HG02852 (cell line): ENCODE measurements around the gene PNLIPRP2.

Experiments used
- ATAC-seq: cut with Tn5 transposase; IDR thresholded peaks from one replicate; pipeline ENCODE4 v1.9.1; 2021; ENCODE audit warnings: mild to moderate bottlenecking, moderate library complexity; ENCODE audit not compliant: unreplicated experiment

The PNLIPRP2 gene

DNA sequence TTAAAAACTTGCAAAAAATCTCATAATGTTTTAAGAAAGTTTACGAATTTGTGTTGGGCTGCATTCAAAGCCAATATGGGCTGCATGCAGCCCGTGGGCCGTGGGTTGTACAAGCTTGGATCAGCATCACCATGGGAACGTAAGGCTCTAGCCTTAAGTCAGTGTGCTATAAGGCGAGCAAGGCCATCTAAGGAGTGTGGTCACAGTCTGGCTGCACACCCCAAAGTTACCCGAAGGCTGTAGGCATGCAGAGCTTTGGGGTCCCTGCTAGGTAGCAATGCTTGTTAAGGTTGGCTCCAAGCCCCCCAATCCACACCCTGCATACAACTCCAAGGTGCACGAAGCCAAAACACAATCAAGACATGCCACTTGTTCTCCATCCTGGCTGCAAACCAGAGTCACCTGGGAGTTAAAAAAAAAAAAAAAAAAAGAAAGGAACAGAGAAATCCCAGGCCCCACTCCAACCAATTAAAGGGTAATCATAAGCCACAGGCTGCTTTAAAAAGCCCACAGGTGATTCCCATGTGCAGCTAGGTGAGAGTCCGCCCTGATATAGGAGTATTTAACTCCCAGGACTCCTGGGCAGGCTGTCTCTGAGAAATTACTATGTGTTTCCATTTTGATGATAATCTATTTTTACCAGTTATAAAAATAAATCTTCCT is 8.5 kb upstream of the PNLIPRP2 start:
- no peak for ATAC-seq

DNA sequence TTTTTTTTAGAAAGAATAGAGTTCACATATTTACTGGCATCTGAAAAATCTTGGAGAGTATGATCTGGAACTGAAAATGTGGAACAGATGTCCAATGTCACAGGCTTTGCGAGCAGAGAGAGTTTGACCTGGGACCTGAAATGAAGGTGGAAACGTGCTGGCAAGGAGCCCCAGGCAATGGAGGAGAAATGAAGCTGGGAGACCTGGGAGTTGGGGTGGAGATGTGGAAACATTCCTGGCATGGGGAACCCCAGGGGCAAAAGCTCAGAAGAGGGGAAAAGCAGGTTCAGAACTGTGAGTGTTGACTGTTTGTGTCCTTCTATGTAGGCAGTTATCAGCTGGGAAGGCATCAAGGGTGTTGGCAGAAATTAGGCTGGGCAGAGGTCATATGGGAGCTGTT is 7.3 kb upstream of the PNLIPRP2 start:
- ATAC-seq = no peak

DNA sequence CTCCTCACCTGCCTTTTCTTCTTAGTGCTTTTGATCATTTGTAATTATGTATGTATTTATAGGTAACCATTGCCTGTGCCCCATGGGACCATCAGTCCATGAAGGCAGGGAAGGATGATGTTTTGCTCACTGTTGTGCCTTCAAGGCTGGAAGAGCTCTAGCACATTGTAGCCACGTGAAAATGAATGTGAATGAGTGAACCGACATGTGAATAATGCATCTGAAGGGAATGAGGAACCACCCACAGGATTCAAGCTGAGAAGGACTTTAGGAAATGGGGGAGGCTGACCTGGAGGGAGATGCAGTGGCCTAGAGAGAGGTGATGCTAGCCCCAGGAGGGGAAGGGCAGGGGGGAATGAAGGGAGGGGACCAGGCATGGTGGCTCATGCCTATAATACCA is 6.0 kb upstream of the PNLIPRP2 start:
- no peak for ATAC-seq

DNA sequence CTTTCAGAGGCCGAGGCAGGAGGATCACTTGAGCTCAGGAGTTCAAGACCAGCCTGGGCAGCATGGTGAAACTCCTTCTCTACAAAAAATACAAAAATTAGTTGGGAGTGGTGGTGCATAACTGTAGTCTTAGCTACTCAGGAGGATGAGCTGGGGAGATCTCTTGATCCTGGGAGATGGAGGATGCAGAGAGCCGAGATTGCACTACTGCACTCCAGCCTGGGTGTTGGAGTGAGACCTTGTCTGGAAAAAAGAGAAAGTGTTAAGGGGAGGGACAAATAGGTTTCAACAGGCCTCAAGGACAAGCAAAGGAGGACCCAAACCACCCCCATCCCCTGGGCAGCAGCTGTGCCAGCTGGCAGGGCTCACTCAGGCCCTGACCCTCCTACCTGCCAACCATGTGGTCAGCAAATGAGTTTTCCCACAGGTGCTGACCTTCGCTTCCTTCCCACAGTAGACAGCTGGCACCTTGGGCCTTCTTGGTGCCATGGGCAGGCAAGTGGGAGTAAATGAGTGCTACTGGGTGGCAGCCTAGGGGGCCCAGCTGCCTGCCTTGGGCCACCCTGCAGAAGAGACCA is 5.5 kb upstream of the PNLIPRP2 start:
- ATAC-seq = no peak

DNA sequence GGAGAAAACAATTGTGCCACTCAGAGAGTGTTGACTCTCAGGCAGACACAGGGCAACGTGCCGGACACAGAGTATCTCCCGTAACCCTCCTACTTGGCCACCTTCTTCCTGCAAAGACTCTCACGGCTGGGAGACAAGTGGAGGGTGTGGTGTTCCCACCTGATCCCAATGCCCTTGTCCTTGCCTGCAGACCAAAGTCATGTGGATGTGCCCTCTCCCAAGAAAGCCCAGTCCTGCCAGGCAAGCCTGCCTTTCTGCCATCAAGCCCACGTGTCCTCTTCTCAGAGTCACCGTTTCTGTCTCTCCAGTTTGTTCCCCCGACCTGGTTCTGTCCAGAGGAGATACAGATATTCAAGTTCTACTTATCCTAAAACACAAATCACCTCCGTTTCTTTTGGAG is 723 bp downstream of the PNLIPRP2 start:
- ATAC-seq = no peak

DNA sequence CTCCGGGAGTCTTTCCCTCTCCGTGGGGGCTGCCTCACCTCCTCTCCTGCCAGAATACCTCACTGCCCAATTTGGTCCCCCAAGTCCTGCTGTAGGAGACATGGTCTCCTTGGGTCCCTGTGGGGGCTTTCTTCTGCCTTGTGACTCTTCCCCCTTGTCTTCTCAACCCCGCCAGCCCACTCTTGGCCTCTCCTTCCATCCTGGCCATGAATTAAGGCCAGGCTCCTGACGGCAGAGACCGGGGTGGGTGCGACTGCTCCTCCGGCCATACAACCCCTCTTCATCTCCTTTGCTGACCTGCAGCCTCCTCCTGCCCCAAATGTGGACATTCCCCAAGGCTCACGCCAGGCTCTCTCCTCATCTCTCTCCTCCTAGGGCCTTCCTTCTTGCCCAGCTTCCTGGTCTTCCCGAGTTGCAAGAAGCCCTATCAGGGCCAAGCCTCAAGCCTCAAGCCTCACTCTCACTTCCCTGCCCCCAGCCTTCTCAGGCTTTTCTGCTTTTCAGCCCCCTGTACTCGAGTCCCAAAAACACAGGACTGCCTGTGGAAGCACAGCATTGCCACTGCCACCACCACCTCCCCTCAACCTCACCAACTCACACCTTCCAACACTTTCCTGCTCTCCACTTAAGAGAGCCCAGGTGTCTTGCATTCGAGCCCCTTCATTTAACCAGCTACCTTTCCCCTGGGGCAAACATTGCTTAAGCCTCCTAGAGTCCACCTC is 1.3 kb downstream of the PNLIPRP2 start:
- no peak for ATAC-seq

DNA sequence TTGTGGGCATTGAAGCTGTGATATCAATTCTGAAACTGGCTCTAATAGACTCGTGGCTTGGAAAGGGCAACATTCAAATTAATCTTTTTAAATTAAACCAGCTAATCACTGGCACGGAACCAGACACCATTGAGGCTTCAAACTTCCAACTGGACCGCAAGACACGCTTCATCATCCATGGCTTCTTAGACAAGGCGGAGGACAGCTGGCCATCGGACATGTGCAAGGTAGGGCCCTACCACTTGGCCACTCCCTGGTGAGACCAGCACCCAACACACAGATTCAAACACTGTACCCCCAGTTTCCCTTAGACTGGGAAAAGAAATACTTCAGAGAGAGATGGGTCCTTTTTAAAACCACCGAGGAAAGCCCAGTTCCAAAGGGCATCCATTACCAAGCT is 5.1 kb downstream of the PNLIPRP2 start:
- ATAC-seq = no peak

DNA sequence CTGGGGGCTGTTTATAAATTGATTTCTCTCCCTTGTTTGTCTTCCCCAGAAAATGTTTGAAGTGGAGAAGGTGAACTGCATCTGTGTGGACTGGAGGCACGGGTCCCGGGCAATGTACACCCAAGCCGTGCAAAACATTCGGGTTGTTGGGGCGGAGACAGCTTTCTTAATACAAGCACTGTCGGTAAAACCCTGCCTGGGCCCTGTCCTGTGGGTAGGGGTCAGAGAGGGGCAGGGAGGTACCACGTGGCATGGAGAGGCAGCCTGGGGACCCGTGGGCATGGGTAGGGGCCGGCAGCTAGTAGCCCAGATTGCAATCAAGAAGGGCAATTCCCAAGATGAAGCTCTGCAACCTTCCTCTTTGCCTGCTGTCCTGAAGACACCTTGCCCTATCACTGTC is 6.1 kb downstream of the PNLIPRP2 start:
- no peak for ATAC-seq

DNA sequence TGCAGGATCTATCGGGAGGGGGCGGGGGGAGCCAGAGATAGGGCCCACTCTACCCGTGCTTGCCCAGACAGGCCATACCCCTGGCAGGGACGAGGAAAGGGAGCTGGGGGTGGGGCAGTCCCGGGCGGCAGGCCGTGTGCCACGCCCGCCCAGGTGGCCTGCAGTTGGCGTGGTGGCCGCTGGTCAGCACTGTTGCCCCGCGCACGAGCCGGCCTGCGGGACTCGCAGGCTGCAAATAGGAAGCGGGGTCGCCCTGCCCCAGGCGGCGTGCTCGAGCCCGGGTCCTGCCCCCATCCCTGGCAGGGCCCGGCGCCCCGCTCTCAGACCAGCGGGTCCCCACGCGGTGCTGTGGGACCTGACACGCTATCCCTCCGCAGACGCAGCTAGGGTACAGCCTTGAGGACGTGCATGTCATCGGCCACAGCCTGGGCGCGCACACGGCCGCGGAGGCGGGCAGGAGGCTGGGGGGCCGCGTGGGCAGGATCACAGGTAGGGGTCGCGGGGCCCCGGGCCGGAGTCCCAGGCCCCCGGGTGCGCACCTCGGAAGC is 6.7 kb downstream of the PNLIPRP2 start:
- ATAC-seq = no peak

DNA sequence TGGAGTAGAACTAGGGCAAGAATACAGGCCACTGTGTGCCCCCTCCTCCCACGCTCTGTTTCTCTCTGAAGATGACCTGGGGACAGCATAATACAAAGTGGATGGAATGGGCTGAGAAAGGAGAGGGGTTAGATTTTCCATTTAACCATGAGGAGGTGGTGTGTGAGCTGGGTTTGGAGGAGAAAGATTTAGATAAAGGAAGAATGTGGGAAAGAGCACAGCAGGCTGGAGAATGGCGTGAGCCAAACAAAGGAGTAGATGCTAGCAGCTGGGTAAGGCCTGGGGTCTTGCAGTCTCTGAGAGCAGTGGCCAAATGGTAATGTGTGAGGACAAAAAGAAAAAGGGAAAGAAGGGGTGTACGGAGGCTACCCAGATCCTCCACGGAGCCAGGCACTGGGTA is 8.6 kb downstream of the PNLIPRP2 start:
- ATAC-seq = no peak

DNA sequence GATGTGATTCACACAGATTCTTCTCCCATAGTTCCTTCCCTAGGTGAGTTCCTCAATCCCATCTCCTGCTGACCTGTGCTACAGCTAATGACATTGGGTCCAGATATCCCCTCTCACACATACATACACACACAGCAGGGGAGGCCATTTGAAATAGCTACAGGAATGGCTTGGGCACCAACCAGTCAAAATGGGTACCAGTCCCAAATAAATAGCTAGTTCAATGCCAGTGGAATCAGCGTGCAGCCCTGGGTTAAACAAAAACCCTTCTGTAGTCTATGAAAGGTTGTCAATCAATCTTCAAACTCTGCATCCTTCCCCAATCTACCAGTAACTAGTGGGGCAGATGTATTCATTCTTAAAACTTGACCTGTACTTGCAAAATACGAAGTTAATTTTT is 9.3 kb downstream of the PNLIPRP2 start:
- no peak for ATAC-seq

DNA sequence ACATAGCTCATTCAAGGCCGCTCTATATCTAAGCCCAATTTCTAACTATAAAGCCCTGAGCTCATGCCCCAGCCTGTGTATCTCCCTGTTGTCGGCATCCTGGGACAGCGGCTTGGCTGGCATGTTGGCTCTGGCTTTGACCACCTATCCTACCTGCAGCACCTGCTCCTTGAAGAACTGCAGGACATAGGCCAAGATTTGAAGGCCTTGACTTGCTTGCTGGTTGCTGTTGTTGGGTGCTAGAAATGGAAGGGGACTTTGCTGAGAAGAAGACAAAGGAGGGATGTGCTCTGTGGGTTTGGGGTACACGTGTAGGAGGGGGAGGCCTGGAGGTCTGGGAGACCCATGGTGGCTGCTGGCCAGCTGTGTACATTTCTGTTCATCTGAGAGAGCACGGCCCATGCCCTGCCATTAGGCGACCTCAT is 11.1 kb downstream of the PNLIPRP2 start:
- no peak for ATAC-seq

DNA sequence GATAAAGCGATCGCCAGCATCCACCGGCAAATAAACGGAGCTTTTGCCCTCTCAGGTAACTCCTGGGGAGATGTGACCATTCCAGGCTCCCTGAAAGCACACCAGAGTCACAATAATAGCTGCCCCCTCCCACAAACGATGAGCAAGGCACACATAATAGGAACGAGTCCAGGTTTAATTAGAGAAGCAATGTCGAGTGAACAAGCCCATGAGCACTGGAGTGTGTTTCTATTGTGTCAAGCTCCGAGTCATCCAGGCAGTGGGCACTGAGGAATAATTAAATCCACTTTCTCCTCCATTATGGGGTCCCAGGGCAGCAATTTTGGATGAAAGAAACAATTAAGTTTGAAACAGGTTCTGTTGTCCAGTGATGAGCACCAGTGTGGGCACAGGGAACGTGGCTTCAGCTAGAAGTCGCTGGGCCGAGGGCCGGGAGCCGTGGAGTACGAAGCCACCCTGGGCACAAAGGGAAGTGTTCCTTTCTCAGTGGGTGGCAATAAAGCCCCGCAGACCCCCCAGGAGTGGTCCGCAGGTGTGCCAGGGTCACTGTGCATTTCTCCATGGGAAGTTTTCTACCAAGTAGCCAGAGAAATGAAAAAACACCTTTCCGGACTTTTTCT is 12.0 kb downstream of the PNLIPRP2 start:
- ATAC-seq = no peak

DNA sequence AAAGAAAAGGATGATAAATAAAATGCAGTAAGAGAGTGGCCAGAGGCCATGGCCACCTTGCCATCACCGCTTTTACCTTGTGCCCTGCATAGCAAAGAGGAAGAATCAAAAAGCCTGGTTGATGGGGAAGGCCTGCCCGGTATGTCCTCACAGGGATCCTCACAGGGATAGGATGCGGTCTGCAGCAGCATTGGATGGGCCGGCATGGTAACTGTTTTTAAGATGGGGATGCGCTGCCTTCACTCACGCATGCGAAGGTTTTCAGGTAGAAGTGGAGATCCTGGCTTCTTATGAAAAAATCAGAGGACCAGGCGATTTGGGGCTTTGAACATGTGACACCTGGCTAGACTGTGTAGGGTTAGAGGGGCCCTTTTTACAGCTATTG is 12.5 kb downstream of the PNLIPRP2 start:
- no peak for ATAC-seq

DNA sequence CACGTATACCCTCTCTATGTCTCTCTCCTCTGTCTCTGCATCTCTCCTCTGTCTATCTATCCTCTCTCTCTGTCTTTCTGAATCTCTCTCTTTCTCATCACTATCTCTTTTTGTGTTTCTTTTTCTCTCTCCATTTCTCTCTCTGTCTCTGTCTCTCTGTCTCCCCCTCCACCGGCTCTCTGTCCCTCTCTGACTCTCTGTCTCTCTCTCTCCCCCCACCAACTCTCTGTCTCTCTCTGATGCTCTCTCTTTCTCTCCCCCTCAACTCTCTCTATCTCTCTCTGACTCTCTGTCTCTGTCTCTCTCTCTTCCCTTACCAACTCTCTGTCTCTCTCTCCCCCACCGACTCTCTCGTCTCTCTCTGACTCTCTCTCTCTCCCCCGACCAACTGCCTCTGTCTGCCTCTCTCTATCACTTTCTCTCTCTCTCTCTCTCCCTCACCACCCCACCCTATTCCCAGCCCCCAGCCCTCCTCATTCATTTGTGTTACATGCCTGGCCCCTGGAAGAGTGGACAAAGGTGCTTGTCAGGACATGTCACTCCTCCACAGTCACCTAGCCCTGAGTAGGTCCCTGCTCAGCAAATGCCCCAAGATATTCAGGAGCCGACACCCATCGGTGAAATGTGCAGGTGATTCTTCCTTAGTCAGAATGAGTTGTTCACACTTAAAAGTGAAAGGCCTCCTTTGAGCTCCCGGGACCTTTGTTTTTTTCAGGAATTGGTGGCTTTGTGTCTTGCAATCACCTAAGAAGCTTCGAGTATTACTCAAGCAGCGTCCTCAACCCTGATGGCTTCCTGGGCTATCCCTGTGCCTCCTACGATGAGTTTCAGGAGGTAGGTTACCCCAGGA is 13.6 kb downstream of the PNLIPRP2 start:
- ATAC-seq = no peak

DNA sequence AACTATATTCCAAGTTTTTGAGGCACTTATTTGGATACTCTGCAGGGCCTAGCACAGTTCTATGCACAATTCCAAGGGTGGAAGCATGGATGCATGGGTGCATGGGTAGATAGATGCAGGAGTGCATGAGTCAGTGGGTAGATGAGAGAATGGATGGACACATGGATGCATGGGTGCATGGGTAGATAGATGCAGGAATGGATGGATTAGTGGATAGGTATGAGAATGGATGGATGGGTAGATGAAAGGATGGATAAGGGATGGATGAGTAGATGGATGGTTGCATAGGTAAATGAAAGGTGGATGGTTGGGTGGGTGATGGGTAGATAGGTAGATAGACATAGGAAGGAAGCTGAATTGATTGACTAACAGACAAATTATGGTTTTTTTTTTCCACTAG is 15.6 kb downstream of the PNLIPRP2 start:
- no peak for ATAC-seq

DNA sequence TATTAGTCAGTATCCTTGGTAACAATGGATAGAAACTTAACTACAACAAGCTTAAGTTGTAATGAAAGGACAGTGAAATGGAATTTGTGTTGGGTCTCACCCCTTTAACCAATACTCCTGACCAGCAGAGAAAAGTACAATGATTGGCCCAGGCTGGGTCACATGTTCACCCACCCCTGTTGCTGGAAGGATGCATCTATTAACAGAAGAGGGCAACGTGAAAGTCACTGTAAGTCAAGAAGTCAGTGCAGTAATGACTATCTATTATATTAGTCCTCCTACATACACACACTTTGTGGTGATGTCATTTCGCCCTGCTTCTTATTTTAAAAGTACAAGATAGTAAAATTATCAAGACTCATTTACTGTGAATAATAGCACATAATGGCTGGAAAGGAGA is 16.2 kb downstream of the PNLIPRP2 start:
- peak; percentile 79 for ATAC-seq

DNA sequence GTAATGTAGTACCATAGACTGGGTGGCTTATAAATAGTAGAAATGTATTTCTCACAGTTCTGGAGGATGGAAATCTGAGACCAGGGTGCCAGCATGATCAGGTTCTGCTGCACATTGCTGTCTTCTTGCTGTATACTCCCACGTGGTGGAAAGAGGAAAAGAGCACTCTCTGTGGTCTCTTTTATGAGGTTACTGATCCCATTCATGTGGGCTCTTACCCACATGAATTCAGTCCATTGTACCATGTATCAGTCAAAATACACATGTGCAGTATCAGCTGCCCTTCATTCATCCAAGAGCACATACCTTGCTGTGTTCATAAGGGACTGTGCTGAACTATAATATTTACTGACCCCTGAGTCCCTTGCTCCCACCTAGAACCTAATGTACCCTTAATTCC is 17.1 kb downstream of the PNLIPRP2 start:
- no peak for ATAC-seq

DNA sequence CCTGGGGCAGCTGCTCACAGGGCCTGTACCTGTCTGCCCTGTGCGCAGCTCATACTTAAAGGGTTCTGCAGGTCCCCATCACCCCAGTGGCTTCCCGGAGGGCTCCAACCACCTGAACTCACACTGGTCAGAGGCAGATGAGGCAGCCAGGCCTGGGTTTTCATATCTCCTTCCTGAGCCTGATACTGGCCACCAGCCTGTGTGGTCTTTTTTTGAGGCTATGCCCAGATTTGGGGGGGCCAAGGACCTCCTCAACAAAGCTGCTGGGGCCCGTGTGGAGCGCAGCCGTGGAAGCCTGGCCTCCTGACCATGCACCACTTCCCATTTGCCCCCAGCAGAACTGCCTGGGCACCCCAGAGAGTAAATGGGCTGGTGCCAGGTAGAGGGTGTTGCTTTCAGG is 25.7 kb downstream of the PNLIPRP2 start:
- ATAC-seq = no peak

DNA sequence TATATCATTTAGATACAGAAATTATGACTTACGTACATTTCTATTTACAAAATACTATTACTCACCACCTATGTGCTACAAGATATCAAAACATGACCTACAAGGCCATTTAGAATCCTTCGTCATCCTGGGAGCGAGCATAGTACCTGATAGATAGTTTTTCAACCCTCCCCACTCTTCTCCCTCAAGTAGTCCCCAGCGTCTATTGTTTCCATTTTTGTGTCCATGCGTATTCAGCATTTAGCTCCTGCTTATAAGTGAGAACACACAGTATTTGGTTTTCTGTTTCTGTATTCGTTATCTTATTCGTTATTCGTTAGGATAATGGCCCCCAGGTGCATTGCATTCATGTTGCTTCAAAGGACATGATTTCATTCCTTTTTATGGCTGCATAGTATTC is 28.1 kb downstream of the PNLIPRP2 start:
- no peak for ATAC-seq

DNA sequence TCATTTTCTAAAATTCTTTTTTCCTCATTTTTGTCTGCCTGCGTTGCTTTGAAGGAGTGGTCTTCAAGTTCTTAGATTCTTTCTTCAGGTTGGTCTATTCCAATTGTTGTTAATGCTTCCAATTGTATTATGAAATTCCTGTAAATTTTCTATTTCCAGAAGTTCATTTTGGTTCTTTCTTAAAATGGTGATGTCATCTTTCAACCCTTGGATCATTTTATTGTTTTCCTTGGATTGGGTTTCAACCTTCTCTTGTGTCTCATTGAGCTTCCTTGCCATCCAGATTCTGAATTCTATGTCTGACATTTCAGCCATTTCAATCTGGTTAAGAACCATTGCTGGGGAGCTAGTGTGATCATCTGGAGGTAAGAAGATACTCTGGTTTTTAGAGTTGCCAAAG is 33.1 kb downstream of the PNLIPRP2 start:
- no peak for ATAC-seq
